ENCODE measurements around the gene ASAH2B.
"Not testable (repeated sequence)": the region's sequence is repeated elsewhere in the genome, so short reads cannot be mapped to it uniquely, and the experiment has no call there.

DNA sequence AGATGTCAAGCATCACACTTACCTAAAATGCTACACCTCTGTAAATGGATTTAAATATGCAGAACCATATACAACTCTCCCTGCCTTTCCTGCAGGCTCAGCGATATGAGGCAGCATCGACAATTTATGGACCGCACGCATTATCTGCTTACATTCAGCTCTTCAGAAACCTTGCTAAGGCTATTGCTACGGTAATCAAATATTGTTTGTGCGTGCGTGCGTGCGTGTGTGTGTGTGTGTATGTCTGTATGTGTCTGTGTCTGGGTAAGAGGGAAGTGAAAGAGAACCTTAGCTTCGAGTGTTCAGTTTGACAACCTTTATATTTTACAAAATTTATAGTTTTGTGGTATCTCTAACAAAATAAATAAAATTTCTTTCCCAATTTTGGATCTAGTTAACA, 3.1 kb downstream of the ASAH2B start:
- not testable (repeated sequence) for TF ChIP-seq EP300, POLR2AphosphoS5, POLR2A (IDR thresholded peaks at IDR 0.05)
- TF ChIP-seq, protein P1, sequence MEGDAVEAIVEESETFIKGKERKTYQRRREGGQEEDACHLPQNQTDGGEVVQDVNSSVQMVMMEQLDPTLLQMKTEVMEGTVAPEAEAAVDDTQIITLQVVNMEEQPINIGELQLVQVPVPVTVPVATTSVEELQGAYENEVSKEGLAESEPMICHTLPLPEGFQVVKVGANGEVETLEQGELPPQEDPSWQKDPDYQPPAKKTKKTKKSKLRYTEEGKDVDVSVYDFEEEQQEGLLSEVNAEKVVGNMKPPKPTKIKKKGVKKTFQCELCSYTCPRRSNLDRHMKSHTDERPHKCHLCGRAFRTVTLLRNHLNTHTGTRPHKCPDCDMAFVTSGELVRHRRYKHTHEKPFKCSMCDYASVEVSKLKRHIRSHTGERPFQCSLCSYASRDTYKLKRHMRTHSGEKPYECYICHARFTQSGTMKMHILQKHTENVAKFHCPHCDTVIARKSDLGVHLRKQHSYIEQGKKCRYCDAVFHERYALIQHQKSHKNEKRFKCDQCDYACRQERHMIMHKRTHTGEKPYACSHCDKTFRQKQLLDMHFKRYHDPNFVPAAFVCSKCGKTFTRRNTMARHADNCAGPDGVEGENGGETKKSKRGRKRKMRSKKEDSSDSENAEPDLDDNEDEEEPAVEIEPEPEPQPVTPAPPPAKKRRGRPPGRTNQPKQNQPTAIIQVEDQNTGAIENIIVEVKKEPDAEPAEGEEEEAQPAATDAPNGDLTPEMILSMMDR (IDR thresholded peaks at IDR 0.05) = not testable (repeated sequence)
